ENCODE measurements around the gene TEDC2.
"Not testable (repeated sequence)": the region's sequence is repeated elsewhere in the genome, so short reads cannot be mapped to it uniquely, and the experiment has no call there.

The TEDC2 gene

DNA sequence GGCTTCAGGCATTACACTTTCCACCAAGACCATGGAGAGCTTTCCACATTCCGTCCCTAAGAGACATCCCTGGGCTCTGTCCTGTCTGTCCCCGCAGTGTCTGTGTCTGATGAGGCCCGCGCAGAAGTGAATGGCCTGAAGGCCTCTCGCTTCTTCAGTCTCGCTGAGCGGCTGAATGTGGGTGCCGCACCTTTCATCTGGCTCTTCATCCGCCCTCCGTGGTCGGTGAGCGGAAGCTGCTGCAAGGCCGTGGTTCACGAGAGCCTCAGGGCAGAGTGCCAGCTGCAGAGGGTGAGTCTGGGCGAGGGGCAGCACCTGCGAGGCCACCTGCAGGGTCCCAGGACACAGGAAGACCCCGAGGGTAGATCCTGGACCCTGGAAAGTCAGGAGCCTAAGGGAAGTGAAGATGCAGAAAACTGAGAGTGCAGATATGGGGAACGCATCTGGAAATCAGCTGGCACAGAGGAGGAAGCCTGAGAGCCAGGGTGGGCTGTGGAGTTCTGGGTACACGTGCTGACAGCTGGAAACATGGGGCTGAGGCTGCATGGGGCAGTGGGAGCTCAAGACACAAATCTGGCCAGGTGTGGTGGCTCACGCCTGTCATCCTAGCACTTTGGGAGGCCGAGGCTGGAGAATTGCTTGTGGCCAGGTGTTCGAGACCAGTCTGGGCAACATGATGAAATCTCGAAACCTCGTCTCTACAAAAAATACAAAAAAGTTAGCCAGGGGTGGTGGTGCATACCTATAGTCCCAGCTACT, 22.7 kb upstream of the TEDC2 start:
- no peak for DNase-seq (ENCODE audit: low read depth in 1 of 2, low spot score in 1 of 2)

DNA sequence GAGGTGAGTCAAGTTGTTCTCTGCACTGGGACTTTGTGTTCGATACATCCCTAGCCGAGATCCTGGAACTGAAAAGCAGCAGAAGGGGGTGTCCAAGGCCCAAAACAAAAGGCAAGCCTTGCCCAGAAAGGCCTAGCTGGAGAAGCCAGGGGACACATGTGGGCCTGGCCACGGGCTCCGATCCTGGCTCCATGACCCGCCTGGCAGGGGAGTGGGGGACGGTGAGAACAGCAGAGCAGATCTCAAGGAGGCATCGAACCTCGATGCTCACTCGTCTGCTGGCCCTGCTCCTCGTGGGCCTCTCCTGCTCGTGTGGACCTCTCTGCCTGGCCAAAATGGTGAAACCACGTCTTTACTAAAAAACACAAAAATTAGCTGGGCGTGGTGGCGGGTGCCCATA, 21.8 kb upstream of the TEDC2 start:
- no peak for DNase-seq (ENCODE audit: low read depth in 1 of 2, low spot score in 1 of 2)

DNA sequence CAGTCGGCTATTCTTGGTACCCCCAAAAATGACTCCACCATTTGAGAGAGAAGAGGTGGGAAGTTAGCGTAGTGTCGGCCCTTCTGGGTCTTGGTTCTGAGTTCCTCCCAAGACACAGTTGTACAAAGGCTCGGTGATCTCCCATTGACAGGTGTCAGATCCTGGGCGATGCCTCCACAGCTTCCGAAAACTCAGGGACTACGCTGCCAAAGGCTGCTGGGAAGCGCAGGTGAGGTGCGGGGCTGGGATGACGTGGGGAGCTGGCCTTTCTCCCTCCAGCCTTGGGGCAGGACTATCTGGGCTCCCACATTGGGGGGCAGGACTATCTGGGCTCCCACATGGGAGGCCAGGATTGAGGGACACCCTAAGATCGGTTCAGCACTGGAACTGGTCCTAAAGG, 20.3 kb upstream of the TEDC2 start:
- DNase-seq (ENCODE audit: low read depth in 1 of 2, low spot score in 1 of 2) = no peak

DNA sequence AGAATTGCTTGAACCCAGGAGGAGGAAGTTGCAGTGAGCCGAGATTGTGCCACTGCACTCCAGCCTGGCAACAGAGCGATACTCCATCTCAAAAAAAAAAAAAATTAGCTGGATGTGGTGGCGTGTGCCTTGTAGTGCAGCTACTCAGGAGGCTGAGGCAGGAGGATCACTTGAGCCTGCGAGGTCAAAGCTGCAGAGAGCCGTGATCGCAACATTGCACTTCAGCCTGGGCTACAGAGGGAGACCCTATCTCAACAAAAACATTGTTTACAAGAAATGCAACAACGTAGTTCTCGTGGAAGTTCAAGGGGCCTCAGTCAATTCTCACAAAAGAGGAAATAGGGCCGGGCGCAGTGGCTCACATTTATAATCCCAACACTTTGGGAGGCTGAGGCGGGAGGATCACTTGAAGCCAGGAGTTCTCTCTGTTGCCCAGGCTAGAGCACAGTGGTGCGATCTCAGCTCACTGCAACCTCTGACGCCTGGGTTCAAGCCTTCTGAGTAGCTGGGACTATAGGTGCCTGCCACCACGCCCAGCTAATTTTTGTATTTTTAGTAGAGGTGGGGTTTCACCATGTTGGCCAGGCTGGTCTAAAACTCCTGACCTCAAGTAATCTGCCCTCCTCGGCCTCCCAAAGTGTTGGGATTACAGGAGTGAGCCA, 18.6 kb upstream of the TEDC2 start:
- DNase-seq (ENCODE audit: low read depth in 1 of 2, low spot score in 1 of 2) = not testable (repeated sequence)

DNA sequence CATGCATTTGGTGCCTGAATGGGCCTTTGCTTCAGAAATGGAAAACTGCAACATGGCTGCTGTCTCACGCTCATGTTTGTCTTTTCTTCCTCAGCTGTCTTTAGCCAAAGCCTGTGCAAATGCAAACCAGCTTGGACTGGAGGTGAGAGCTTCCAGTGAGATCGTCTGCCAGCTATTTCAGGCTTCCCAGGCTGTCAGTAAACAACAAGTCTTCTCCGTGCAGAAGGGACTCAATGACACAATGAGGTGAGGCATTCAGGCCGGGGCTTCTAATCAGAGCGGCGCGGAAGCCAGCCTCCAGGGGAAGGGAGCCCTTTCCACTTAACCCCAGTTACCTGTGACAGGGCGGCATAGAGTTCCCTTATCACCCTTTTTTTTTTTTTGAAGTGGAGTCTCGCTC, 16.4 kb upstream of the TEDC2 start:
- no peak for DNase-seq (ENCODE audit: low read depth in 1 of 2, low spot score in 1 of 2)

DNA sequence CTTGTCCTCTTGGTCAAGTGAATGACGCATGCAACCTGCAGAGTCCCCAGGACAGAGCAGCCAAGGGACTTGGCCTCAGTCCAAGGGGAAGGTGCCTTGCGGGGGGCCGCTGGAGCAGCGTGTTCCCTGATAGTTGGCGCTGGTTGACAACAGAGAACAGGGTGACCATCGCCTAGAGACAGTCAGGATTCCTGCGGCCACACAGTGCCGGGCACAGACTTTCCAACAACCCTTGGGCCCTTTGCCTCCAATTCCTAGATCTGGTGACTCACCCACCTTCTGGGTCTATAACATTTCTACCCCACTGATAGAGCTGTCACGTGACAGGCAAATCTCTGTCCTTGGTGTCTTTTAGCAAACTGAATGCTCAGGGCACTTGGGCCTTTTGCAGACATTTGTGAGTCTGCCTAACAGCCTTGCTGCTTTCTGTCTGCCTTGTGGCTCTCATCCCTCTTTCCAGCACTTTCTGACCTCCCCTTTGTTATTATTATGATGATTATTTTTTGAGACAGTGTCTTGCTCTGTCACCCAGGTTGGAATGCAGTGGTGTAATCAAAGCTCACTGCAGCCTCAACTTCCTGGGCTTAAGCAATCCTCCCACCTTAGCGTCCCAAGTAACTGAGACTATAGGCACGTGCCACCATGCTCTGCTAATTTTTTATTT, 11.9 kb upstream of the TEDC2 start:
- DNase-seq (ENCODE audit: low read depth in 1 of 2, low spot score in 1 of 2) = no peak

DNA sequence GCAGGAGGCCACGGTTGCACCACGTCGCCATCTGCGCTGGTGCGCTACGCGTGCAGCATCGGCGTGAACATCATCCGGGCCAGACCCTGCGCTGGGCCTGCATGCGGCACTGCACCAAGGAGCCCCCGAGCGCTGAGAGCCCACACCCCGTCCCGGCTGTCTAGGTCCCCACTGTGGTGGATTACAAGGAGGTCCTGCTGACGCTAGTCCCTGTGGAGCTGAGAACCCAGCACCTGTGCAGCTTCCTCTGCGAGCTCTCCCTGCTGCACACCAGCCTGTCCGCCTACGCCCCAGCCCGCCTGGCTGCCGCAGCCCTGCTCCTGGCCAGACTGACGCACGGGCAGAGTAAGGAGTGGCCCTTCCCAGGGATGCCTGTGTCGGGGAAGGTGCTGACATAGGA, 10.8 kb upstream of the TEDC2 start:
- no peak for DNase-seq (ENCODE audit: low read depth in 1 of 2, low spot score in 1 of 2)

DNA sequence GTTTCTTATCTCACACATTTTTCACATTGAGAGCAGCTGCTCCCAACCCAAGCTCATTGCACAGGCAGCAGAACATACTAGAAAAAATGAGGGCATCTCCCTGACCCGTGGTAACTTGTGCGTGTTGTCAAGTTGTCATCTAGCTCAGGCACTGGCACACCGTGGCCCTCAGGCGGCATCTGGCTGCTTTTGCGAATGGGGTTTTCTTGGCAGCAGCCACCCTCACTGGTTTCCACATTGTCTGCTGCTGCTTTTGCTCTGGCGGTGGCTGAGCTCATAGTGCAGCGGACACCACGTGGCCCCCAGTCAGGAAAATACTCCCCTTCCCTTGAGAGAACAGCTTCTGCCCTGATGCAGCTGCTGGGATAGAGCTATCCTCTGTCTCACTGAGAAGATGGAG, 9.4 kb upstream of the TEDC2 start:
- DNase-seq (ENCODE audit: low read depth in 1 of 2, low spot score in 1 of 2) = no peak

DNA sequence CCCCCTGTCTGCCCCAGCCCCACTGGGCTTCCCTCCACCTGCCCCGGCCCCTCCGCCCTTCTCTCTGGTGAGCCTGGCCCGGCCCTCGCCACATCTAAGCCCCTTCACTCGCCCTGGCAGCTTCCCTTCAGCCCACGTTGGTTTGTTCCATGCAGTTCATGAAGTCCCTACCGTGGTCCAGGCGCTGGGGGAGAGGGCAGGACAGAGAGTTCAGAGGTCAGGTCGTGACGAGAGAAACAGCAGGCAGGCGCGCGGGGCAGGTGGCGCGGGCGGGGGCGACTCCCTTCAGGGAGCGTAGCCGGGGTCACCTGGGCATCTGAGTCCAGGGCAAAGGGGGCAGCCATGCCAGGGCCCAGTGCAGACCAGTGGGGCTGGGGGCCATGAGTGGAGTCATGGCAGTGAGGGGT, 8.9 kb upstream of the TEDC2 start:
- DNase-seq (ENCODE audit: low read depth in 1 of 2, low spot score in 1 of 2) = no peak

DNA sequence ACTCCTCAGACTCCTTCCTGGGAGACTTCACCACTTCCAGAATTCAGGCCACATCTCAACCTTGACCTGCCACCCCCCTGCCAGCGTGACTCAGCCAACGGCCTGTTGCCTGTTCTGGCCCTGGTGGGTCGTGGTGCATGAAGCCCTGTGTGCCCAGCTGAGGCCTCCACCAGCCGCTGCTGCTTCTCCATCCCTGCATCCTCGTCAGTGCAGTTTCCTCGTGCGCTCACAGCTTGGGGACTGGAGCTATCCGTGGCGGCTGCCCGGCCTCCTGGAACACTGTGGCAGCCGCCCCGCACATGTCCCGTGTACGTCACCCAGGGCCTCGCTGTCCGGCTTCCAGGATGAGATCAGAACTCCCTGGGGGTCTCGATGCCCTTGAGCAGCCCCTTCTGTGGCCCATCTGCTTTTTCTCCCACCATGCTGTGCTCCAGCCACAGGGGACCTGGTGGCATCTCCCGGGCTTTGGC, 8.0 kb upstream of the TEDC2 start:
- DNase-seq (ENCODE audit: low read depth in 1 of 2, low spot score in 1 of 2) = no peak

DNA sequence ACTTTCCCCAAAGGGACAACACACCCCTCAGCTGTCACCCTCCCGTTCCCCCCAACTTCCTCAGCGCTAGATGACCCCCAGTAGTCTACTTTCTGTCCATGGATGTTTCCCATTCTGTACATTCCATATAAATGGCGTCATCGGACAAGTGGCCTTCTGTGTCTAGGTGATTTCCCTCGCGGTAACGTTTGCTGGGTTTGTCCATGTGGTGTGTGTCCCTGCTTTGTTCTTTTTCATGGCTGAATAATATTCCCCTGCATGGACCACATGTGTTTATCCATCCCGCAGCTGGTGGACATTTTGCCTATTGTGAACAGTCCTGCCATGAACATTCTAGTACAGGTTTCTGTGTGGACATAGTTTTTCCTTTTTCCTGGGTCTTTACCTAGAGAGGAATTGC, 7.3 kb upstream of the TEDC2 start:
- no peak for DNase-seq (ENCODE audit: low read depth in 1 of 2, low spot score in 1 of 2)

DNA sequence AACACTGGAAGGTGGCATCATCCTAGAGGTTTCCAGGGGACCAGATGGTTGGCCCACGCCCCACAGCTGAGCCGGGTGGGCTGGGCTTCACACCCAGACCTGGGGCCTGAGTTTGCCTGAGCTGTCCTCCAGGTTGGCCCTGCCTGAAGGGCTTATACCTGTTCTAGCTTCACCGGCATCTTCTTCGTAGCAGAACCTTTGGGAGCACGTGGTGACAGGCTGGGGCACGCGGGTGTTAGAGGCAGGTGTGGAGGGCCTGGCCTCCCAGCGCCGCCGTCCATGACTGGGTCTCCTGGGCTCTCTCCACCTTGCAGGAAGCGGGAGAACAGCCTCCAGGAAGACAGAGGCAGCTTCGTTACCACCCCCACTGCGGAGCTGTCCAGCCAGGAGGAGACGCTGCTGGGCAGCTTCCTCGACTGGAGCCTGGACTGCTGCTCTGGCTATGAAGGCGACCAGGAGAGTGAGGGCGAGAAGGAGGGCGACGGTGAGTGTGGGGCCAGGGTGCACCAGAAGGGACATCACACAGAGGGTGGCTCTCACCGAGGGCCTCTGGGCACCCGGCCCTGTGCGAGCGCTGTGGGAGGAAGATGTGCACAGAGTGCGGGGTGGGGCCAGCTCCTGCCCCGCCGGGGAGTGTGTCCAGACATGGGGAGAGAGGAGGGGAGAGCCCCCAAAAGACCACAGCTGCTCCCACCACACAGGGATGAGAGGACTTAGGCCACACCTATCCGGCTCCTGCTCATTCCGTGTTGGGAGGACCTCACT, 4.6 kb upstream of the TEDC2 start:
- DNase-seq (ENCODE audit: low read depth in 1 of 2, low spot score in 1 of 2) = no peak

DNA sequence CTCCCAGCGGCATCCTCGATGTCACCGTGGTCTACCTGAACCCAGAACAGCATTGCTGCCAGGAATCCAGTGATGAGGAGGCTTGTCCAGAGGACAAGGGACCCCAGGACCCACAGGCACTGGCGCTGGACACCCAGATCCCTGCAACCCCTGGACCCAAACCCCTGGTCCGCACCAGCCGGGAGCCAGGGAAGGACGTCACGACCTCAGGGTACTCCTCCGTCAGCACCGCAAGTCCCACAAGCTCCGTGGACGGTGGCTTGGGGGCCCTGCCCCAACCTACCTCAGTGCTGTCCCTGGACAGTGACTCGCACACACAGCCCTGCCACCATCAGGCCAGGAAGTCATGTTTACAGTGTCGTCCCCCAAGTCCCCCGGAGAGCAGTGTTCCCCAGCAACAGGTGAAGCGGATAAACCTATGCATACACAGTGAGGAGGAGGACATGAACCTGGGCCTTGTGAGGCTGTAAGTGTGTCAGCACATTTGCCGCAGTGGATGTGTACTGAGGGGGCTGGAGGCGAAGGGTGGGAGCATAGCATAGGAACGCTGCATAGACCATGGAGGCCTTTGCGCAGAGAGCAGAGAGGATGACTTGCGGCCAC, 3.3 kb upstream of the TEDC2 start:
- no peak for DNase-seq (ENCODE audit: low read depth in 1 of 2, low spot score in 1 of 2)

DNA sequence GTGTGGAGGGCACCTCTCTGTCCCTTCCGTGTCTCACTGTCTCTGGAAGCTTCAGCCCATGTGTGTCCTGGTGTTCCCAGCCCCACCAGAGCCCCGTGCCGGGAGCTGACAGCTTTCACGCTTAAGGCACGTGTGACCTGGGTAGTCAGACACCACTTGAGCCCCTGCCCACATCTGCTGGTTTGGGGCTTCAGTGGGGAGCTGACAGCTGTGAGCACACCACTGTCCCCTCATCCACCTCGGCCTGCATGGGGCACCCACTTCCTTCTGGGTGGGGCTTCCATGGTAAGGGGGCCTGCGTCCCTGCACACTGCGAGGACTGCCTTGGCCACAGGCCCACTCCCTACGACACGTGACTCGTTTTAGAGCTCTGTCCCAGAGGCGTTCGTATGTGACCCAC, 2.6 kb upstream of the TEDC2 start:
- no peak for DNase-seq (ENCODE audit: low read depth in 1 of 2, low spot score in 1 of 2)

DNA sequence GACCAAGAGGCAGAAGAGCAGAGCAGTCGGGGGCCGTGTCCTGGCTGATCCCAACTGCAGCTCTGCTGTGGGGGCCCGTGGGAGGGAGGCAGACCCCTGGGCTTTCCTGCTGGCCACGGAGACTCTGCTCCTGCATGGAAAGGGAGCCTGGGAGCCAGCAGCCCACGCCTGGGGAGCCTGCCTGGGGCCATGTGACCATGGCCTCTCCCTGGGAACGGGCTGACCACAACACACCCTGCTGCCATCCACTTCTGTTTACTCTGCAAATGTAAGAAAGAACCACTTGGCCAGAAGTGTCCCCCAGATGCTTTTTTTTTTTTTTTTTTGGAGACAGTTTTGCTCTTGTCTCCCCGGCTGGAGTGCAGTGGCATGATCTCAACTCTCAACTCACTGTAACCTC, 2.0 kb upstream of the TEDC2 start:
- DNase-seq (ENCODE audit: low read depth in 1 of 2, low spot score in 1 of 2) = no peak

DNA sequence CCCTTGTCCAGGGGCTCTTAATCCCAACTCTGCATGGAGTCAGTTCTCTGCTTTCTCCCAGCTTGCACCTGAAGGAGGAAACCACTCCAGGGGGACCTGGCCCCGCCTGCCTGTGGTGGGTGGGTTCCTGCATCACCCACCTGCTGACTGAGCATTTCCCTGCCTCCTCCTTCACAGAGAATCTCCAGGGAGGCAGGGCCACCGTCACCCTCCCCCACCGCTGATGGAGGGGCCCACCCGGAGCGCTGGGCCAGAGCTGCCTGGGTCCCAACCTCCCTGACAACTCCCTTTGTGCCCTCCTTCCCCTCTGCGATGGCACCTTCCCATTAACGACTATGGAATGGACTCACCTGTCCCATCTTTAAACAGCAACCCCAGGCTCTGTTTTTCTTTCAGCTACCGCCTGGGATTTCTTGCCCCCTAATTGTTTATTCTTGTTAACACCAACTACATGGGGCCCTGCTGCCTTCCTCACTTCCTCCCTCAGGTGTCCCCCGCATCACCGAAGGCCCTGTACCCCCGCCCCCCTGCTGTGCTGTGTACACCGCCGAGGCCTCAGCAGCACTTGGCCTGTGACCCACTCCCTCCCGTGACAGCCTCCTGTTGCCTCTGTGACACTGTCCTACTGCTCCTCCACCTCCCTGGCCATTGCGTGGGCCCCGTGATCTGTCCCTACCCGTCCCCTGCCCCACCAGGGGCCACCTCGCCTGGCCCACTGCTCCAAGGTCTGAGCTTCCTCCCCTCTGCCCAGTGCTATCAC, 842 bp upstream of the TEDC2 start:
- DNase-seq (ENCODE audit: low read depth in 1 of 2, low spot score in 1 of 2) = no peak

DNA sequence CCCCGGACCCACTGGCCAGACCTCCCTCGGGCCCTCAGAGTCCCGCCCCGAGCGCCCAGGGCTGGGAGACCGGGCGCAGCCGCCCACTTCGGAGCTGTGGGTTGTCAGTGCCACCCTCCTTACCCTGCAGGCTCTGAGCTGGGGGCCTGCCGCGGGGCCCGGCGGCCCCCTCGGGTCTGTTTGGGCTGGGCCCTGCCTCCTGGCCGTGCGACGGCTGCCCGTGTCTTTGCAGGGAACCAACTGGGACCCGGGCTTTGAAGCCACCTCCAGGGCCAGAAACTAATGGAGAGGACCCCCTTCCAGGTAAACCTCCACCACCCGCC, 443 bp downstream of the TEDC2 start:
- DNase-seq (ENCODE audit: low read depth in 1 of 2, low spot score in 1 of 2) = no peak

DNA sequence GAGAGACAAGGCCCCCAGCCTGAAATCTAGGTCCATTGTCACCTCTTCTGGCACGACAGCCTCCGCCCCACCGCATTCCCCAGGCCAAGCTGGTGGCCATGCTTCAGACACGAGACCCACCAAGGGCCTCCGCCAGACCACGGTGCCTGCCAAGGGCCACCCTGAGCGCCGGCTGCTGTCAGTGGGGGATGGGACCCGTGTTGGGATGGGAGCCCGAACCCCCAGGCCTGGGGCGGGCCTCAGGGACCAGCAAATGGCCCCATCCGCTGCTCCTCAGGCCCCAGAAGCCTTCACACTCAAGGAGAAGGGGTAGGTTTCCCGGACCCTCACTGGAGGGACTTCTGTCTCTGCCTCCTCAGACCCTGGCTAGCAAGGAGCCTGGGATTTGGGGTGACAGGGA, 1.0 kb downstream of the TEDC2 start:
- no peak for DNase-seq (ENCODE audit: low read depth in 1 of 2, low spot score in 1 of 2)

DNA sequence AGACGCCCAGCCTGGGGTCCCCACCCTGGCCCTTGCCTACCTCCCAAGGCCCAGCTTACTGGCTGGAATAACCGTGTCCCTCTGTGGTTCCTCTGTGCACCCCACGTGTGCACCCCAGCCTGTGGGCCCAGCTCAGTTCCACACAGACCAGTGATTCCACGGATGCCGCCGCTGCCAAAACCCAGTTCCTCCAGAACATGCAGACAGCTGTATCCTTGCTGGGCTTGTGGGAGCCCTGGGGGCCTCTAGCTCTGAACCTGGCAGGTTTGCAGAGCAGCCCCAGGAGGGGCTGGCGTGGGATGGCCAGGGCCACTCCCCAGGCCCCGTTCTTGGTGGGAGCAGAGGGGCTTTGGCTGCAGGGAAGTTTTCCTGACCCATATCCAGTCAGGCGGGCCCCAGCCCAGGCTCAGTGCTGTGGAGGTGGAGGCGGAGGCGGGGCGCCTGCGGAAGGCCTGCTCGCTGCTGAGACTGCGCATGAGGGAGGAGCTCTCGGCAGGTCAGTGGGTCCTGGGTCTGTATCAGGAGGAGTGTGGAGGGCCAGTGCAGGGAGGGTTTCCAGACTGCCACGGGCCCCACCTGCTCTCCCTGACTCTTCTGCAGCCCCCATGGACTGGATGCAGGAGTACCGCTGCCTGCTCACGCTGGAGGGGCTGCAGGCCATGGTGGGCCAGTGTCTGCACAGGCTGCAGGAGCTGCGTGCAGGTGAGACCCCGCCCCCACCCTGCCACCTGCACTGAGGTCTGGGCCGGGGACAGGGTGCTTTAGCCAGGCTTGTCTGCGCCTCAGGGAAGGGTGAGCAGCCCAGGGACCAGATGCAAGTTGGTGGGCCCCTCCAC, 2.3 kb downstream of the TEDC2 start:
- no peak for DNase-seq (ENCODE audit: low read depth in 1 of 2, low spot score in 1 of 2)

DNA sequence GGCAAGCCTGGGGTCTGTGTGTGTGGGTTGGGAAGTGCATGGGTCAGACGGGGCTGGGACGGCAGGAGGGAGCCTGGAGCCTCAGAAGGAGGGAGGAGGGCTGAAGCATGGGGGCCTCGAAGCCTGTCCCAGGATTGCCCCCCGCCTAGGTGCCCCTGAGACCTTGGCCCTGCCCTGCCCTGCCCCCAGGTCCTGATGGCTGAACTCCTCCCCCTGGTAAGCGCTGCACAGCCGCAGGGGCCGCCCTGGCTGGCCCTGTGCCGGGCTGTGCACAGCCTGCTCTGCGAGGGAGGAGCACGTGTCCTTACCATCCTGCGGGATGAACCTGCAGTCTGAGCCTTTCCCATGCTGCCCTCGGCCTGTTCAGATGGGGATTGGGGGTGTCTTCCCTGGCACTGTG, 4.4 kb downstream of the TEDC2 start:
- DNase-seq (ENCODE audit: low read depth in 1 of 2, low spot score in 1 of 2) = no peak
